HAP-1 (cell line): Measurements from ENCODE around the gene SETX.

Experiments
- DNase-seq, 2 experiments: peaks; one replicate each; pipeline ENCODE4 v3.0.0-alpha.2; 2016 to 2020; ENCODE audit warnings: low spot score in 2 of 2
- H3K27me3 ChIP-seq: fragments of 250-450 bp; sonication (Bioruptor Pico); 2 replicates; pipeline ENCODE4 v1.5.1; 2020; ENCODE audit warnings: low read depth, mild to moderate bottlenecking, moderate library complexity
- H3K36me3 ChIP-seq: fragments of 250-450 bp; sonication (Bioruptor Pico); replicated peaks from 2 replicates; pipeline ENCODE4 v1.5.1; 2020; ENCODE audit warnings: mild to moderate bottlenecking
- H3K4me1 ChIP-seq: fragments of 250-450 bp; sonication (Bioruptor Pico); 2 replicates; pipeline ENCODE4 v1.5.1; 2020; ENCODE audit warnings: mild to moderate bottlenecking
- H3K4me3 ChIP-seq: fragments of 250-450 bp; sonication (Bioruptor Pico); 2 replicates; pipeline ENCODE4 v1.5.1; 2020; ENCODE audit warnings: mild to moderate bottlenecking, moderate library complexity
- H3K9me3 ChIP-seq: fragments of 250-450 bp; sonication (Bioruptor Pico); 2 replicates; pipeline ENCODE4 v1.5.1; 2020; ENCODE audit warnings: mild to moderate bottlenecking, moderate library complexity
- in situ Hi-C: fragments of 300-500 bp; cut with MboI; formaldehyde crosslinking; loops from 3 replicates; pipeline ENCODE4 v1.14.3; 2020; ENCODE audit warnings: low sequenced_read_pairs, inconsistent platforms, mixed read lengths

SETX gene

DNA sequence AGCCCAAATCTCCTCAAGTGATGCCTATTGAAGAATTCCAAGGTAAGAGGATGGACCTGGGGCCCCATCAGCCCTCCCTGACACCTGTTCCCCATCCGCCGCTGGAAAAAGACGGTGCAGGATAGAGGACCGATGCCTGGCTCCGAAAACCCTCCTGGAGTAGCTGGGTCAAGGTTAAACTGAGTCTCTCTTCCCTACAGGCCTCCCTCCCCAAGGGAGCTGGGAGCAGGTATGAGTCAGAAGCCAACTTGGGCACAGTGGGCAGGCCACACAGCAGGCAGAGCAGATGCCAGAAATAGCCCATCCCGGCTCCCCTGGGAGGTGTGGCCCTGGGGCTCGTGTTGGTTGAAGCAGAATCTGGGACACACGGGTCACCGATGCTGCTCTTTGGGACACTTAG, 117.3 kb downstream of the SETX start:
- H3K4me1 ChIP-seq, result peaks cover 5% of the 10 kb centered on the region
- no peaks in the 10 kb centered on the region for H3K27me3 ChIP-seq
- DNase-seq, result no peak
- H3K4me3 ChIP-seq, result no peak overlapping the region
- in situ Hi-C loops, result no loop called here
- H3K36me3 ChIP-seq, result no peaks in the 10 kb centered on the region
- H3K9me3 ChIP-seq, result no peaks in the 10 kb centered on the region

- Histone ChIP-seq H3K36me3 (no peaks in the 10 kb centered on the region), H3K4me3 (no peak overlapping the region), H3K27me3 (no peaks in the 10 kb centered on the region), H3K4me1 (peaks cover 5% of the 10 kb centered on the region), H3K9me3 (no peaks in the 10 kb centered on the region)
- no peak for DNase-seq
- in situ Hi-C loops, result no loop called here
These were observed 118.0 kb downstream of the SETX start for GRCh38 chr9:132236662-132237311.

GRCh38 chr9:132235894-132236661, 118.7 kb downstream of the SETX start:
- H3K9me3 ChIP-seq, result no peaks in the 10 kb centered on the region
- H3K4me1 ChIP-seq, result peaks cover 5% of the 10 kb centered on the region
- H3K4me3 ChIP-seq, result no peak overlapping the region
- H3K36me3 ChIP-seq, result no peaks in the 10 kb centered on the region
- in situ Hi-C loops, result no loop called here
- H3K27me3 ChIP-seq, result no peaks in the 10 kb centered on the region
- peak; percentile 71 to 89 for DNase-seq

GRCh38 chr9:132235125-132235524, 119.7 kb downstream of the SETX start:
- in situ Hi-C loops, result no loop called here
- Histone ChIP-seq H3K9me3 (no peaks in the 10 kb centered on the region), H3K4me1 (no peaks in the 10 kb centered on the region), H3K27me3 (no peaks in the 10 kb centered on the region), H3K36me3 (no peaks in the 10 kb centered on the region), H3K4me3 (no peak overlapping the region)
- DNase-seq, result no peak

DNA sequence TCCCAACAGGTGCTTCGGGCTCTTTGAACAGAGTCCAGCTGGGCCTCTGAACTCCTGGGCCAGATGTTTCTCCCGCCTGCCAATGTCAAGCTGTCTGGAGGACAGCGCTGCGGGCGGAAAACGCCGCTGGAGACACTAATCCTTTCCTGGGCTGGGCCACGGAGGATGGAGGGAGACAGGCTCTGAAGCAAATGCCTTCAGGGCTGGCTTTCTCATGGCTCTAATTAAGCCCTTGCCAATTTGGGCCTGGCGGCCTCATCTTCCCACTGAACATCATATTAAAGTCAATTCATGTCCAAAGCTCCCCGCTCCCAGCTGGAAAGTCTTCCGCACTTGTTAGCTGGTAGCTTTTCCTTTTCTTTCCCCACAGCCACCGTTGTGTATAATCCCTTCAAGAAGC, 120.3 kb downstream of the SETX start:
- H3K27me3 ChIP-seq, result no peaks in the 10 kb centered on the region
- DNase-seq, result no peak

DNA sequence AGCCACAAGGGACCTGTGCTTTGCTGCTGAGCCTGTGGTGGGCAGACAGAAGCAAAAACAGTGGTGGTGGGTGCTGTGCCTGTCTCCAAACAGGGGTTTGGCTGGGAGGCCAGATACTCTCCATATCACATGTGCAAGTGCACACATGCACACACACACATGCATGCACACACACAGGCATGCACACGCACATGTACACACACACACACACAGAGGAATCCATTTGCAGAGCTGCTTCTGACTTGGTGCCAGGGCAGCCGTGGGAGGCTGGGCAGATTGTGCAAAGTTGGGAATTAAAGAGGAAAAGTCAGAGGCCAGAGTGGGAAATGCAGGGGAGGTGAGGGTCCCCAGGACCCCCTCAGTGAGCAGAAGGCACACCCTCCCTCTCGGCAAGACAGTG, 121.6 kb downstream of the SETX start:
- DNase-seq, result no peak
- in situ Hi-C loops, result no loop called here
- Histone ChIP-seq H3K4me1 (no peaks in the 10 kb centered on the region), H3K27me3 (no peaks in the 10 kb centered on the region), H3K9me3 (no peaks in the 10 kb centered on the region), H3K4me3 (no peak overlapping the region), H3K36me3 (no peaks in the 10 kb centered on the region)

More for the DNA sequence above, 120.3 kb downstream of the SETX start:
- in situ Hi-C loops, result no loop called here
- Histone ChIP-seq H3K4me1 (no peaks in the 10 kb centered on the region), H3K4me3 (no peak overlapping the region), H3K36me3 (no peaks in the 10 kb centered on the region), H3K9me3 (no peaks in the 10 kb centered on the region)

DNA sequence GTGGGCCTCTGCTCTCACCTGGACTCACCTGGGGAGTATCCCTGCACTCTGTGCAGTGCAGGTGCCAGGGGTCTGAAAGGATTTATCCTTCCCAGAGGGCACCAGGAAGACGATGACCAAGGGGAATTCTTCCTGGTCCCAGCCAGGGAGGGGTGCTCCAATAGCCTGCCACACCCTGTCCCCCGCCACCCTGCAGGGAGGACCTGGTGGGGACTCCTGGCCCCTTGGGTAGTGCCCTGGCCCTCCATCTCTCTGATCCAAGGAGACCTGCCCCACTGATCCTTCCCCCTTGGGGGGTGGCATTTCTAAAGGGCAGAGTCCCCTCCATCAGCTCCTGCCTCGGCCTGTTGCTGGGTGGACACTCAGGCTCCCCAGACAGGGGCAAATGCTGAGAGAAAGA, 122.3 kb downstream of the SETX start:
- H3K36me3 ChIP-seq, result no peaks in the 10 kb centered on the region
- no peak overlapping the region for H3K4me3 ChIP-seq
- H3K4me1 ChIP-seq, result no peaks in the 10 kb centered on the region
- no peaks in the 10 kb centered on the region for H3K9me3 ChIP-seq
- H3K27me3 ChIP-seq, result no peaks in the 10 kb centered on the region
- no peak for DNase-seq
- in situ Hi-C loops, result no loop called here

DNA sequence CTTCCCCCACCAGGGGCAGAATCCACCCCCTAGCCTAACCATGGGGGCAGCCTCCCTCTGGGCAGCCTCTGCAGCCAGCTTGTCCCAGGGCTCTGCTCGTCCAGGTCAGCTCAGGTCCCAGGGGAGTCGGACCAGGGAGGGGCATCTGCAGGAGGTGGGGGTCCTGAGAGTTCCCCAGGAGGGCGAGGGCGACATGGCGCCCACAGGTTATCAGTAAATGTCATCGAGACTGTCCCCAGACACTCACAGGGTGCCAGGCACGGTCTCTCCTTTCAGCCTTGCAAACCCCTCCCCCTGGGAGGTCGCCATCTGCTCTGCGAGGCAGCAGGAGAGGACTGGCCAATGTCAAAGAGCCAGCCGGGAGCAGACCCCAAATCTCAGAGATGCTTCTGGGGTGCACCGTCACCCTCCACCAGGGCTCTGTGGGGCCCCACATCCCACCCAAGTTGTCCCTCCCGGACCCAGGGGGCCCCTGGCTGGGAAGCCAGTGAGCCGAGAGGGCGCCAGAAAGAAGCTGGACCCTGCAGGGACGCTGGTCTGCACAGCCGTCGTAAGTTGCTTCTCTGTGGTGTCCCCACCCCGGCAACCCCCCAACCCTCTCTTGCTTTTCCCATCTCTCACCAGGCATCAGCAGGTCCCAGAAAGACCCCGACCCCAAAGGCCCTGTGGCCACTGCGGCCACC, 123.6 kb downstream of the SETX start:
- no peaks in the 10 kb centered on the region for H3K9me3 ChIP-seq
- no peak overlapping the region for H3K4me3 ChIP-seq
- no peak for DNase-seq
- H3K27me3 ChIP-seq, result no peaks in the 10 kb centered on the region
- no peaks in the 10 kb centered on the region for H3K4me1 ChIP-seq
- in situ Hi-C loops, result no loop called here
- H3K36me3 ChIP-seq, result no peaks in the 10 kb centered on the region

GRCh38 chr9:132230605-132231004, 124.2 kb downstream of the SETX start:
- Histone ChIP-seq H3K36me3 (no peaks in the 10 kb centered on the region), H3K4me3 (no peak overlapping the region), H3K4me1 (no peaks in the 10 kb centered on the region), H3K9me3 (no peaks in the 10 kb centered on the region), H3K27me3 (0 out of 2 replicates have a peak, but pooled peaks cover 1% of the 10 kb centered on the region)
- in situ Hi-C loops, result no loop called here
- DNase-seq, result no peak

DNA sequence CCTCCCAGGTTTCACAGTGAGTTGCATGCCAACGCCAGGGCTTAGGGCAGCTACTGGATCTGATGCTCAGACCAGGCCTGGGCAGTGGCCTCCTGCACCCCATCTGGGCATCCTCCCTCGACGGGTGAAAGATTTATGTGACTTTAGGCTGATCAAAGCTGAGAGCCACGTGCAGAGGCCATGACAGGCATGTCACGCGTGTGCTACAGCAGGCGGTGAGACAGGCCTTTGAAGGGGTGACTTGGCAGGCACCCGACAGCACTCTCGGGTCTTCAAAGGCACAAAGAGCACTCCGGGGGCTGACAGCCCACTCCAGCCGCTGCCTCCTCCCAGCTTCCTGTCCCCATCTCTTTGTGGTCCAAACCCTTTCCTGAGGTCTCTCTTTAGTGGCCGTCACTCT, 126.7 kb downstream of the SETX start:
- no peaks in the 10 kb centered on the region for H3K9me3 ChIP-seq
- no peak for DNase-seq
- H3K4me1 ChIP-seq, result no peaks in the 10 kb centered on the region
- in situ Hi-C loops, result no loop called here
- no peak overlapping the region for H3K4me3 ChIP-seq
- H3K27me3 ChIP-seq, result 0 out of 2 replicates have a peak, but pooled peaks cover 3% of the 10 kb centered on the region
- no peaks in the 10 kb centered on the region for H3K36me3 ChIP-seq

DNA sequence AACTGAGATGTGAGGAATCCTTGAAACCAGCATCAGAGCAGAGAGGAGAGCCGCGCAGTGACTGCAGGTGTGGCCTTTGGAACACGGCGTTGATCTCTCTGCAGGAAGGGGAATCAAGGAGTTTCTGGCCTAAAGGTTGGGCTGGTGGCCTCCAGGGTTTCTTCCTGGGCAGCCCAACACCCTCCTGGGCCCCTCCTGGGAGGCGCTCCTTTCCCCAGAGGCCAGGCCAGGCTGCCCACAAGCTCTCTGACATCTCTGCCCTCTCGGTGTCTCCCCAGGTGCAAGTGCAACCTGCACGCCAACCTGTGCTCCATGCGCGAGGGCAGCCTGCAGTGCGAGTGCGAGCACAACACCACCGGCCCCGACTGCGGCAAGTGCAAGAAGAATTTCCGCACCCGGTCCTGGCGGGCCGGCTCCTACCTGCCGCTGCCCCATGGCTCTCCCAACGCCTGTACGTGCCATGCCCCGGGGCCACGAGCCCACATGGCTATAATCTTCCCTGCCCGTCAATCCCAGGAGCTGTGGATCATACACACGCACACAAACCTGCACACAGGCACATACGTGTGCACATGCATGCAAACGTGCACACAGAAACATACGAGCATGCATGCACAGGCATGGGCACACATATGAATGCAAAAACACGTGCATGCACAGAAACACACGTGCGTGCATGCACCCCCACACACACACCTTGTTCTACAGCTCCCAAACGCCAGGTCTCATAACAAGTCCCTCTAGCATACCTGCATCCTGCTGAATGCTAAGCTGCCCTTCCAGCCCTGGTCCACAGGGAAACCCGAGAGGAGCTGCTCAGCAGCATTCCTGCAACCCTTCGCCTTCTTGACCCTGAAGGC, 128.0 kb downstream of the SETX start:
- Histone ChIP-seq H3K27me3 (peaks cover 11% of the 10 kb centered on the region; the same call in 1 of the 2 replicates), H3K36me3 (no peaks in the 10 kb centered on the region), H3K4me3 (no peak overlapping the region), H3K4me1 (no peaks in the 10 kb centered on the region), H3K9me3 (no peaks in the 10 kb centered on the region)
- in situ Hi-C loops, result no loop called here
- no peak for DNase-seq

DNA sequence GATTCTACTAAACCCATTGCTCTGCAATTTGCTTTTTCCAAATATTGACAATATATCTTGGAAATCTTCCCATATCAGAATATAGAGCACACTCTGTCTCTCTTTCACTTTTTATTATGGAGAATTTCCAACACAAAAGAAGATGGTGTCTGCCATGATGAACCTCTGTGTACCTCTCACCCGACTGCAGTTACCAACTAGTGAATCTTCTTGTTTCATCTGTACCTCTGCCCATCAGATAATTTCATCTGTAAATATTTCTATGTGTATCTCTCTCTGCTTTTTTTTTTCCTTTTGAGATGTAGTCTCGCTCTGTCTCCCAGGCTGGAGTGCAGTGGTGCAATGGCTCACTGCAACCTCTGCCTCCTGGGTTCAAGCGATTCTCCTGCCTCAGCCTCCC, 130.1 kb downstream of the SETX start:
- in situ Hi-C loops, result no loop called here
- peaks cover 13% of the 10 kb centered on the region; the same call in 1 of the 2 replicates for H3K27me3 ChIP-seq
- H3K9me3 ChIP-seq, result no peaks in the 10 kb centered on the region
- H3K4me3 ChIP-seq, result no peak overlapping the region
- no peak for DNase-seq
- H3K4me1 ChIP-seq, result no peaks in the 10 kb centered on the region
- H3K36me3 ChIP-seq, result no peaks in the 10 kb centered on the region

GRCh38 chr9:132221941-132222340, 132.8 kb downstream of the SETX start:
- DNase-seq, result no peak
- in situ Hi-C loops, result no loop called here
- H3K9me3 ChIP-seq, result no peaks in the 10 kb centered on the region
- H3K4me3 ChIP-seq, result no peak overlapping the region
- H3K36me3 ChIP-seq, result no peaks in the 10 kb centered on the region
- no peaks in the 10 kb centered on the region for H3K4me1 ChIP-seq
- H3K27me3 ChIP-seq, result peaks cover 13% of the 10 kb centered on the region; the same call in 1 of the 2 replicates
